Caco-2 (cell line): Measurements from ENCODE around the gene C11orf86. TPM values are rescaled to one million over a fixed set of nuclear protein-coding genes. Genes with fewer than 3 reads are reported as not detected.
"Not testable (repeated sequence)": the region's sequence is repeated elsewhere in the genome, so short reads cannot be mapped to it uniquely, and the experiment has no call there.

Source experiments
- BruUV-seq: library from RNA; stranded (reverse); fragments of 400-500 nt; replicated peaks from 2 replicates; lab custom pipeline; 2021; lab: Mats Ljungman, UMichigan
- CTCF ChIA-PET: fragments of 300-600 bp; sonication (Branson Sonifier 250); formaldehyde crosslinking; loops from one replicate; lab custom pipeline; 2022; ENCODE audit warnings: antibody characterized with exemption; lab: Charles Lee
- POLR2A ChIA-PET: fragments of 300-600 bp; sonication (Branson Sonifier 250); formaldehyde crosslinking; loops from one replicate; lab custom pipeline; 2022; ENCODE audit warnings: antibody characterized with exemption; lab: Charles Lee
- DNase-seq, 2 experiments: peaks; one replicate each; pipeline versions ENCODE4 v3.0.0 to v3.0.0-alpha.2; 2020 to 2022
- H3K27me3 ChIP-seq: replicated peaks from 2 replicates; pipeline ENCODE4 v1.6.0; 2011; ENCODE audit warnings: low read length; ENCODE audit not compliant: control insufficient read depth, insufficient read depth
- H3K36me3 ChIP-seq: 2 replicates; pipeline ENCODE4 v1.5.1; 2011; ENCODE audit warnings: low read length; ENCODE audit not compliant: control insufficient read depth, insufficient read depth
- H3K4me1 ChIP-seq: fragments of 250-450 bp; sonication (Bioruptor Pico); 2 replicates; pipeline ENCODE4 v1.5.1; 2020; ENCODE audit warnings: mild to moderate bottlenecking
- H3K4me3 ChIP-seq: 2 replicates; pipeline ENCODE4 v1.5.1; 2011; ENCODE audit warnings: low read depth, mild to moderate bottlenecking, control low read depth, low read length
- H3K9me3 ChIP-seq: fragments of 250-450 bp; sonication (Bioruptor Pico); 2 replicates; pipeline ENCODE4 v1.5.1; 2020; ENCODE audit warnings: mild to moderate bottlenecking, moderate library complexity
- H3K27ac Mint-ChIP-seq: one replicate; pipeline ENCODE4 v1.8.0; 2022; ENCODE audit warnings: mixed read lengths; ENCODE audit not compliant: unreplicated experiment
- H3K27me3 Mint-ChIP-seq: one replicate; pipeline ENCODE4 v1.8.0; 2022; ENCODE audit warnings: mixed read lengths; ENCODE audit not compliant: insufficient read depth, unreplicated experiment
- H3K36me3 Mint-ChIP-seq: one replicate; pipeline ENCODE4 v1.8.0; 2022; ENCODE audit warnings: mild to moderate bottlenecking, mixed read lengths; ENCODE audit not compliant: insufficient read depth, unreplicated experiment
- H3K4me1 Mint-ChIP-seq: one replicate; pipeline ENCODE4 v1.8.0; 2022; ENCODE audit warnings: low read depth, mixed read lengths; ENCODE audit not compliant: unreplicated experiment
- H3K4me3 Mint-ChIP-seq: one replicate; pipeline ENCODE4 v1.8.0; 2022; ENCODE audit warnings: mild to moderate bottlenecking, moderate library complexity, mixed read lengths; ENCODE audit not compliant: unreplicated experiment
- H3K9me3 Mint-ChIP-seq: one replicate; pipeline ENCODE4 v1.8.0; 2022; ENCODE audit warnings: mixed read lengths; ENCODE audit not compliant: unreplicated experiment
- intact Hi-C: fragments of 100-400 bp; cut with micrococcal nuclease; formaldehyde crosslinking; loops from one replicate; pipeline ENCODE4 v1.10.0; 2022; ENCODE audit not compliant: unreplicated experiment
- total RNA-seq: library from RNA; stranded (reverse); gene quantifications from 2 replicates; pipeline ENCODE4 v1.2.3, GENCODE V29; 2022
- TF ChIP-seq, protein P1 (sequence below), 2 experiments: fragments of 200-600 bp in 1 of 2; IDR thresholded peaks; 1 replicate in 1 of 2; 2 replicates in 1 of 2; pipeline versions ENCODE4 v1.5.1 to v1.8.0; 2011 to 2022; ENCODE audit warnings: antibody characterized with exemption in 1 of 2, control low read depth in 1 of 2, inconsistent platforms in 1 of 2, low read depth in 1 of 2, low read length in 1 of 2, mild to moderate bottlenecking in 1 of 2, moderate library complexity in 1 of 2; ENCODE audit not compliant: insufficient read depth in 1 of 2, severe bottlenecking in 1 of 2, unreplicated experiment in 1 of 2

Gene C11orf86
- total RNA-seq, 1 experiment from 2014 or later = not detected

DNA sequence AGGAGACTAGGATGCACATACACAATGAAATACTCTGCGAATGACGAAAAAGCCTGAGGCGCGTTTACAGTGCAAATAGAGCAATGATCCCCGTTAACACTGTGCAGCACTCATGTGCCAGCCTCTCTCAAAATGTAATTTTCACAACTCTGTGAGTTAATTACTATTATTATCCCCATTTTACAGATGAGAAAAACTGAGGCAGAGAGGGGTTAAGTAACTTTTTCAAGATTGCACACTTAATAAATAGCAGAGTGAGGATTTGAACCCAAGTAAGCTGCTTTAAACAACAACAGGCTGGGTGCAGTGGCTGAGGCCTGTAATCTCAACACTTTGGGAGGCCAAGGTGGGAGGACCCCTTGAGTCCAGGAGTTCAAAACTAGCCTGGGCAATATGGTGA is 26.2 kb downstream of the C11orf86 start:
- no peak overlapping the region for H3K27ac Mint-ChIP-seq
- TF ChIP-seq, protein P1, sequence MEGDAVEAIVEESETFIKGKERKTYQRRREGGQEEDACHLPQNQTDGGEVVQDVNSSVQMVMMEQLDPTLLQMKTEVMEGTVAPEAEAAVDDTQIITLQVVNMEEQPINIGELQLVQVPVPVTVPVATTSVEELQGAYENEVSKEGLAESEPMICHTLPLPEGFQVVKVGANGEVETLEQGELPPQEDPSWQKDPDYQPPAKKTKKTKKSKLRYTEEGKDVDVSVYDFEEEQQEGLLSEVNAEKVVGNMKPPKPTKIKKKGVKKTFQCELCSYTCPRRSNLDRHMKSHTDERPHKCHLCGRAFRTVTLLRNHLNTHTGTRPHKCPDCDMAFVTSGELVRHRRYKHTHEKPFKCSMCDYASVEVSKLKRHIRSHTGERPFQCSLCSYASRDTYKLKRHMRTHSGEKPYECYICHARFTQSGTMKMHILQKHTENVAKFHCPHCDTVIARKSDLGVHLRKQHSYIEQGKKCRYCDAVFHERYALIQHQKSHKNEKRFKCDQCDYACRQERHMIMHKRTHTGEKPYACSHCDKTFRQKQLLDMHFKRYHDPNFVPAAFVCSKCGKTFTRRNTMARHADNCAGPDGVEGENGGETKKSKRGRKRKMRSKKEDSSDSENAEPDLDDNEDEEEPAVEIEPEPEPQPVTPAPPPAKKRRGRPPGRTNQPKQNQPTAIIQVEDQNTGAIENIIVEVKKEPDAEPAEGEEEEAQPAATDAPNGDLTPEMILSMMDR (IDR thresholded peaks at IDR 0.05; ENCODE audit: insufficient read depth in 1 of 2, low read depth in 1 of 2, low read length in 1 of 2, severe bottlenecking in 1 of 2, unreplicated experiment in 1 of 2) = no peak
- peaks cover 9% of the 10 kb centered on the region for H3K36me3 Mint-ChIP-seq
- intact Hi-C loops = no loop called here
- H3K36me3 ChIP-seq = no peaks in the 10 kb centered on the region
- peaks cover 20% of the 10 kb centered on the region for H3K4me1 ChIP-seq
- H3K4me3 ChIP-seq = no peak overlapping the region
- no peaks in the 10 kb centered on the region for H3K27me3 ChIP-seq
- no peak for DNase-seq
- no peaks in the 10 kb centered on the region for H3K27me3 Mint-ChIP-seq
- no peaks in the 10 kb centered on the region for H3K9me3 ChIP-seq
- BruUV-seq = no TSS peak
- H3K4me3 Mint-ChIP-seq = no peak overlapping the region
- CTCF ChIA-PET = interaction anchor here (0.7 kb wide), 1 partner anchor 93 kb away, joined by 3 read pairs; no protein-coding TSS in a partner anchor
- no peaks in the 10 kb centered on the region for H3K9me3 Mint-ChIP-seq
- POLR2A ChIA-PET = no interaction called here
- H3K4me1 Mint-ChIP-seq = peaks cover 20% of the 10 kb centered on the region

DNA sequence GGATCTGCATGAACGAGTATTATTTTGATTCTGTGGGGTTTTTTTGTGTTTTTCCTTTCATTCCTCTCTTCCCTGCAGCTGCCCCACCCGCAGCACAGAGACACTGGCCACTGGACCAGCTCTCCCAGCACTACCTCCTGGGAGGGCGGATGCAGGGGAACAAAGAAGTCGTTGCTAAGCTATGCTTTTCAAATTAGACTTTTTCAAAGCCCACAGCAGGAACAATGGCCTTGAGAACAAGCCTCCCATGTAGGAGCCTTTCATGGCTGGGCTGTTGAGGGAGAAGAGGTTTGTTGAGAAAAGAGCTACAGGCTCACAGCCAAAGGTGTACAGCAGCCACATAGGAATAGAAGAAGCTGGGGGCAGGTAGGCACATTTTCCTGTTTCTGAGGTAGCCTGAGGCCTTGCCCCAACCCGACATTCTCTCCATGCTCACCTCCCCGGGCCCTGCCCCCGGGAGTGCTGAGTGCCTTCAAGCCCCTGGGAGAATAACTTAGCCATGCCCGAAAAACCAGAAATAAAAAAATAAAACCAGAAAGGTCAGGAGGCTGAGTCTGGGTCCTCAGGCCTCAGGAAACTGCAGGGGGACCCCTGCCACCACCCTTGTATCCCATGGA is 27.3 kb downstream of the C11orf86 start:
- no peaks in the 10 kb centered on the region for H3K36me3 ChIP-seq
- ChIA-PET CTCF (no interaction called here), POLR2A (interaction anchor here (0.5 kb wide), 1 partner anchor 51 kb away, joined by 6 read pairs; no protein-coding TSS in a partner anchor)
- H3K27me3 ChIP-seq = no peaks in the 10 kb centered on the region
- H3K4me1 ChIP-seq = peaks cover 12% of the 10 kb centered on the region; the same call in 1 of the 2 replicates
- H3K4me3 Mint-ChIP-seq = no peak overlapping the region
- H3K9me3 ChIP-seq = no peaks in the 10 kb centered on the region
- DNase-seq = no peak
- no TSS peak for BruUV-seq
- peaks cover 13% of the 10 kb centered on the region for H3K4me1 Mint-ChIP-seq
- no peaks in the 10 kb centered on the region for H3K9me3 Mint-ChIP-seq
- H3K27me3 Mint-ChIP-seq = no peaks in the 10 kb centered on the region
- intact Hi-C loops = no loop called here
- TF ChIP-seq, protein P1 (IDR thresholded peaks at IDR 0.05; ENCODE audit: insufficient read depth in 1 of 2, low read depth in 1 of 2, low read length in 1 of 2, severe bottlenecking in 1 of 2, unreplicated experiment in 1 of 2) = no peak
- H3K27ac Mint-ChIP-seq = no peak overlapping the region
- peaks cover 2% of the 10 kb centered on the region for H3K36me3 Mint-ChIP-seq
- no peak overlapping the region for H3K4me3 ChIP-seq

DNA sequence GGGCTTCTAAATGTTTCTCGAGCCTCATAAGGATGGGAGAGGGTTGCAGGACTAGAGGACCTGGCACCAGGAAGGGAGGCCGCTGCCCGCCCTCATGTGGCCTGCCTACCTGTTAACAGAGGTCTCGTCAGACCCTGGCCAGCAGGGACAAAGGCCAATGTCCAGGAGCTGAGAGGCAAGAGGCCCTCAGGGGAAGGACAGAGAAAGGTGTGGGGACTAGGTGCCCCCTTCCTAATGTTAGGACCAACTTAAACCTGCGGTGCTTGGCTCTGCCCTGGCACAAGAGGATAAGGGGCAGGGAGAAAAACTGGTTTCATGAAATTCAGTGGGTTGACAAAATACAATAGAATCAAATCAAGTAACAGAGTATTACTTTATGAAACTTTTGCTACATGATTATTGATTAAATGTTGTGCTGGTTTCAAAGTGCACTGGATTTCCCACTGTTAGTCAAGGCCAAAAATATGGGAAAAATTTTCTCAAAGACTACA is 27.9 kb downstream of the C11orf86 start:
- no peaks in the 10 kb centered on the region for H3K27me3 ChIP-seq
- POLR2A ChIA-PET = no interaction called here
- H3K9me3 ChIP-seq = no peaks in the 10 kb centered on the region
- Mint-ChIP-seq H3K36me3 (peaks cover under 1% of the 10 kb centered on the region), H3K9me3 (no peaks in the 10 kb centered on the region), H3K4me3 (no peak overlapping the region), H3K4me1 (peaks cover 9% of the 10 kb centered on the region), H3K27me3 (no peaks in the 10 kb centered on the region), H3K27ac (no peak overlapping the region)
- intact Hi-C loops = no loop called here
- 0 out of 2 replicates have a peak, but pooled peaks cover 11% of the 10 kb centered on the region for H3K4me1 ChIP-seq
- no peaks in the 10 kb centered on the region for H3K36me3 ChIP-seq
- no TSS peak for BruUV-seq
- CTCF ChIA-PET = no interaction called here
- no peak for DNase-seq
- H3K4me3 ChIP-seq = no peak overlapping the region
- TF ChIP-seq, protein P1 (IDR thresholded peaks at IDR 0.05; ENCODE audit: insufficient read depth in 1 of 2, low read depth in 1 of 2, low read length in 1 of 2, severe bottlenecking in 1 of 2, unreplicated experiment in 1 of 2) = no peak

DNA sequence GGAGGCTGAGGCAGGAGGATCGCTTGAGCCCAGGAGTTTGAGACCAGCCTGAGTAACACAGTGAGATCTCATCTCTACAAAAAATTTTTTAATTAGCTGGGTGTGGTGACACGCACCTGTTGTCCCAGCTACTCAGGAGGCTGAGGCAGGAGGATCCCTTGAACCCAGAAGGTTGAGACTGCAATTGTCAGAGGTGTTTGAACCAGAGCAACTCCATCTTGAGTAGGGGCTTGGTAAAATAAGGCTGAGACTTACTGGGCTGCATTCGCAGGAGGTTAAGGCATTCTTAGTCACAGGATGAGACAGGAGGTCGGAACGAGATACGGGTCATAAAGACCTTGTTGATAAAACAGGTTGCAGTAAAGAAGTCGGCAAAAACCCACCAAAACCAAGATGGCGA is 30.1 kb downstream of the C11orf86 start:
- H3K4me3 Mint-ChIP-seq, BruUV-seq, H3K9me3 Mint-ChIP-seq, H3K36me3 Mint-ChIP-seq, H3K27me3 ChIP-seq, H3K36me3 ChIP-seq, H3K9me3 ChIP-seq, H3K27ac Mint-ChIP-seq, POLR2A ChIA-PET, intact Hi-C loops, DNase-seq, H3K27me3 Mint-ChIP-seq, H3K4me3 ChIP-seq: not testable (repeated sequence)
- H3K4me1 ChIP-seq = 0 out of 2 replicates have a peak, but pooled peaks cover 11% of the 10 kb centered on the region
- CTCF ChIA-PET = interaction anchor here (0.6 kb wide), 1 partner anchor 369 kb away, joined by 3 read pairs; no protein-coding TSS in a partner anchor
- H3K4me1 Mint-ChIP-seq = peaks cover 15% of the 10 kb centered on the region
